Raji (cell line): ENCODE data around the gene MBD2.

Experiments used
- POLR2A ChIP-seq: IDR thresholded peaks from 2 replicates; pipeline ENCODE4 v1.6.1; 2011; ENCODE audit warnings: low read depth, low read length, control low read depth; ENCODE audit not compliant: insufficient read depth

MBD2 gene

DNA sequence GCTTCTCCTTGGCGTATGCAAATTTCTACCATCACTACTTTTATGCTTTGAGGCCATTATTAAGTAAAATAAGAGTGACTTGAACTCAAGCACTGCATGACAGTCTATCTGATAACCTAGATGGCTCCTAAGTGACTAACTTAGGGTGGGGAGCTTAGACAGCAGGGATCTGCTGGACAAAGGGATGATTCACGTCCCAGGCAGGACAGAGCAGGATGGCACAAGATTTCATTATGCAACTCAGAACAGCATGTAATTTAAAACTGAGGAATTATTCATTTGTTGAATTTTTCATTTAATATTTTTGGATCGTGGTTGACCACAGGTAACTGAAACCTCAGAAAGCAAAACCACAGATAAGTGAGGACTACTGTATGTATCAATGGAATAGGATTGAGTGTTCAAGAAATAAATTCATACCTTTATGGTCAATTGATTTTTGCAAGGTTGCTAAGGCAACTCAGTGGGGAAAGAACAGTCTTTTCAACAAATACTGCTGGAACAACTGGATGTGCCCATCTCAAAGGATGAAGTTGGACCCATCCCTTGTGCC, 115.3 kb downstream of the MBD2 start:
- no peak for TF ChIP-seq POLR2A

DNA sequence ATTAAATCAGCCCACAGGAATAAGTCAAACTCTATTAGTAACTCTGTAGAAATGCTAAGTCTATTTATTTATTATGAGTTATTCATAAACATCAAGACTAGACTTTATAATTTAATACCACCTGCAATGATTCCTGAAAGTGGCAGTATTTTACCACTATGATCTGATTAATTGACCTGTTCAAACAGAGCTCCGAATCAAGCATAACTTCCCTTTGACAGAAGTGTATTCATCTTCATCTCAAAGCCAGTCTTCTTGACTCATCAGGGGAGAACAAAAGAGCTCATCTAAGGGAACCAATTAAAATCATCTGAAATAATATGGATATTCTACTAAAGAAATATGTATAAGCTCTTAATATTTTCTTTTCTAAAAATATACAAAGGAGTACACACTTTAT, 122.3 kb downstream of the MBD2 start:
- no peak for TF ChIP-seq POLR2A
